Left renal pelvis (tissue), 4 donors: ENCODE results near the gene CDH12. TPM values are rescaled to one million over a fixed set of nuclear protein-coding genes. Genes with fewer than 3 reads are reported as not detected.
"Not testable (repeated sequence)": the region's sequence is repeated elsewhere in the genome, so short reads cannot be mapped to it uniquely, and the experiment has no call there.

Source experiments
- DNase-seq, 4 donors: peaks; one replicate each; pipeline ENCODE4 v3.0.0-alpha.2; 2013; ENCODE audit warnings: low read depth in 4 of 4, low spot score in 3 of 4
- polyA plus RNA-seq, 4 donors: library from polyadenylated mRNA; unstranded; fragments of 120-200 nt; gene quantifications; one replicate each; pipeline ENCODE4 v1.2.1, GENCODE V29; 2013; ENCODE audit not compliant: insufficient read length in 4 of 4

CDH12 gene
- polyA plus RNA-seq, 4 donors = 5.9 to 8.7 (median 7.3) TPM

DNA sequence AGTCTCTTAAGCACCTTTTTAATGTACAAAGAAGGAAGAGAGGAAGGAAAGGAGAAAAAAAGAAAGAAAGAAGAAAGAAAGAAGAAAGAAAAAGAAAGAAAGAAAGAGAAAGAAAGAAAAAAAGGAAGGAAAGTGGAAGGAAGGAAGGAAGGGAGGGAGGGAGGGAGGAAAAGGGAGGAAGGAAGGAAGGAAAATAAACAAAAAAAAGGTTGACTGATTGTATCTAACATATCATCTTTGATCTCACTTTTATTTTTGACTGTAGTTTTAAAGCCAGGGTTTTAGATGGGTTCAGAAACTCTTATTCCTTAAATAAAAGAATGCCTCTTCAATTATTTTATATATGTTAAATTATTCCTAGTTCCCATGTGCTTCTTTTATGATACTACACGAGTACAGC is 794.5 kb downstream of the CDH12 start:
- DNase-seq = no peak

DNA sequence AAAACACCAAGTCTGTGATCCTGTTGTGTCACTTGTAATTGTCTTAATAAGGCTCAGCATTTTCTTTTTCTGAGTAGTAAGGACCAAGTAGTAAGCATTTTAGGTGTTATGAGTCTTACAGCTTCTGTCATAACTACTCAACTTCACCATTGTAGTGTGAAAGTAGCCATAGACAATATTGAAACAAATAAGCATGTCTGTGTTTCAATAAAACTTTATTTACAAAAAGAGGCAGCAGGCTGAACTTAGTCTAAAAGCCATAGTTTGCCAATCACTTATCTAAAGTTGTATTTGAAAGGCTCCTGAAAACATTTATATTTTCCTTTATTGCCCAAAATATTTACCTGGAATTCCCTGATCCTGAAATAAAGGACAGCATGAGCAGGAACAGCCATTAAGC is 796.1 kb downstream of the CDH12 start:
- no peak for DNase-seq

DNA sequence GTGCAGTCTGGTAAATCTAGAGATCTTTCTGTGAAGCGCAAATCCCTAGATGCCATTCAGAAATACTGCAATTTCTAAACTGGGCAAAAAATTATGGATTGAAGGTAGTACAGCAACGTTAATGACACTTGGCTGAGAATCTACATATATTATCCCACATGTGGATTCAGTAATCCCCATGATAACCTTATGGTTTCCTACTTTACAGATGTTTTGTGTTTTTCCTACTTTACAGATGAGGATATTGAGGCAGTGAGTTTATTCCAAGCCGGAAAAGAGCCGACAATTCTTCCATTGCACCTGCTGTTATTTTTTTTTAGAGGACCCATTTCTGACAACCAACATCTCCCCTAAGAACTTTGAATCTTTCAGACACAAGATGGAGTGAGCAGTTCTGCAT is 796.5 kb downstream of the CDH12 start:
- no peak for DNase-seq

DNA sequence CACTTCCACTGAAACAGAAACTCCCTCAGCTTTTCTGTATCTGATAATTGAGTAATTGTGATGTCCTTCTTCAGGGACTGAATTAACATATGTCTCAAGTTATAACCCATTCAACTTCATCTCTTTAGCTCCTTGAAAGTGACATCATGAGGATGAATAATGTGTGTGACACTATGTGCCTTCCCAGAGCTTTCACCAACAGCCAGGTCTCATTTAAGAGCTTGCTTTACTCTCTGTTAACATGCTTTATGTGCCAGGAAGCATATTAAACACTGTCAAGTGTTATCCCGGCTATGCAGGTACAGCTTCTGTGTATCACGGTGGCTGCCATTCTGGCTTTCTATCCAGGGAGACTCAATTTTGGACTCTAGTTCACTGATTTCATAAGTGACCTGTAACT is 799.9 kb downstream of the CDH12 start:
- no peak for DNase-seq

DNA sequence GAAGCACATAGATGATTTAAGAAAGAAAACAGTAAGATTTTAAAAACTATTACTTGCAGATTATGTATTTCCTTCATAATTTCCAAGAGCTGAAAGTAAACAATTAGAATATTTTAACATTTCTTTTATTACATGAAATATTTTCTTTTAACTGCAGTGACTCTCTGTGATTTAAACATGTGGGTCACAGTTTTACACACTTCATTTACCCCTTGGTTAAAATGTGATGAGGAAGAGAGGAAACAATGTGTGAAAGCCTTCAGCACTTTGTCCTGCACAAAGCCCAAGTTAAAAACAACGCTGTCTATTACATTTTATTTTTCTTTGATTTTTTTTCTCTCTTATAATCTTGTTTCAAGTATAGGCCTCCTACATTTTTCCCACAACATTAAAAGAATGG is 801.3 kb downstream of the CDH12 start:
- no peak for DNase-seq

DNA sequence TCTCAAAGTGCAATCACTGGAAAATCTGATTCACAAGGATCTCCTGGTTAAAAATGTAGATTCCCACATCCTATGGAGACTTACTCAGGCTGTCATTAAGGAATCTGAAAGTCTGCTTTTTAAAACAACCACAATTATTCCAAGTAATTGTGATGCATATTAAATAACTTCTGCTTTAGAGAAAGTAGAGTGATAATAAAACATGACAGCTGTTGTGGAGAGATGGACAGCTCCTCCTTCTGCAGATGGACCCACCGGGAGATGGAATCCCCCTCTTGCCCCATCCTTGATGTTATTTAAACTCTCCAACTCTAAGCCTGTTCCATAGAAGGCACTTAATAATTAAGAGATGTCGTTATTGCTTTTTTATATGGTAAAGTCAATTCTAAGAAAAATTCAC is 802.2 kb downstream of the CDH12 start:
- no peak for DNase-seq

DNA sequence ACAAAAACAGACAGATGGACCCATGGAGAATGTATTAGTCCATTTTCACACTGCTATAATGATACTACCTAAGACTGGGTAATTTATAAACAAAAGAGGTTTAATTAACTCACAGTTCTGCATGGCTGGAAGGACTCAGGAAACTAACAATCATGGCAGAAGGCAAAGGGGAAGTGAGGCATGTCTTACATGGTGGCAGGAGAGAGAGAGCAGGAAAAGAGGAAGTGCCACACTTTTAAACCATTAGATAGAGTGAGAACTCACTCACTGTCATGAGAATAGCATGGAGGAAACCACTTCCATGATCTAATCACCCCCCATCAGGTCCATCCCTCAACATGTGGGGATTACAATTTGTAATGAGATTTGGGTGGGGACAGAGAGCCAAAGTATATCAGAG is 808.9 kb downstream of the CDH12 start:
- no peak for DNase-seq

DNA sequence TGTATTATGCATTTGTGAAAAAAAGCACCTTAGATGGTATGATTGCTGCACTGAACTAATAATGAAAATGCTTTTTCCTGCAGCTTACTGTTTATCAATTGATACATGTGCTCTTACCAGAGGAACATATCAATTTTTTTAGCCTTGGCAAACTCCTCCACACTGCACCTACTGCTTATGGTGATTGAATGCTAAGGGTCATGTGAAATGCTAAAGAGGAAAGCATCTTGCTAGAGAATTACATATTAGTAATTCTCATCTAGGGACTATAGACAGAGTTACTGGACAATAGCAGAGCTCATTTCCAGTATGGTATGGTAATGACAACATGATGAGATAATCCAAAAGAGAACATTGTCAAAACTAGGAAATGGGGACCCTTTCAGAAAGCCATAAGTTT is 817.1 kb downstream of the CDH12 start:
- DNase-seq = no peak

DNA sequence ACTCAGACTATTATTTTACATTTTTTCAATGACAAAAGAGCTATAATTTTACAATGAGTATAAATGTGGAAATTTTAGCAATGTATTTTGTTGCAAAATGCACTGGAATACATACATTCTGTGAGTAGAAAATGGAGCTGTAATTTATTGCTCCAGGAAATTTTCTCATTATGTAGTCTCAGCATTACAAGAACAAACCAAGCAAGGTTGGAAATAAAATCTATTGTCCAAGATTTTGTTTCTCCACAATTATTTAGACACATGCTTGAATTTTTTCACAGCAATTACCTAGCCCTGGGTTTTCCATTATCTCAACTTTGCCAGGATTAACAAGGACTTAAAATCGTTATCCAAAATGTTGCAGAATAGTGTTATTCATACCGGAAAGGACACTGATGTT is 820.1 kb downstream of the CDH12 start:
- DNase-seq = no peak

DNA sequence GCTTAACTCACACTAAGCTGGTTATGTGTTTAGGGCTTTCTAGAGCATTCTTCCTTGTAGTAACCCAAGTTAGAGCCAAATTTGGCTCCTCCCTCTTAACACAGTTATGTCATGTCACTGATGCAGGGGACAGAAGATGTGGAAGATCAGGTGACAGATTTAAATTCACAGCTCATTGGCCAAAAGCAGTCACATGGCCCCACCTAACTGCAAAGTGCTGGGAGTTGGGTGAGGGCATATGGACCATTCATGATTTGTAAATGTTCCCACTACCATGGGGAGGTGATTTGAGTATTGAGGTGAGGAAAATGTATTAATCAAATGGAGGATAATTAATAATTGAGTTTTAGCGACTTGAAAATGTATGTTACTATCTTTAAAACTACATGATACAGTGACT is 829.4 kb downstream of the CDH12 start:
- no peak for DNase-seq

DNA sequence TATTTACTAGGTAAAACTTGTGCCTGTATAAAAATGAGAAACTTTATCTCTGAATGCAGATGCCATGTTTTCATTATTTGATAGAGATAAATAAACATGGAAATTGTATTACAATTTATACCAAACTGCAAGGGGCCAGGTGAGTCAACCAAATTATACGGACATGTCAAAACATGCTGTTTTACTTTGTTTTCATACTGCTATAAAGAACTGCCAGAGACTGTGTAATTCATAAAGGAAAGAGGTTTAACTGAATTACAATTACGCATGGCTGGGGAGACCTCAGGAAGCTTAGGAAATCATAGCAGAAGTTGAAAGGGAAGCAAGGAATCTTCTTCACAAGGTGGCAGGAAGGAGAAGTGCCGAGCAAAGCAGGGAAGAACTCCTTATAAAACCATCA is 840.3 kb downstream of the CDH12 start:
- DNase-seq = not testable (repeated sequence)

DNA sequence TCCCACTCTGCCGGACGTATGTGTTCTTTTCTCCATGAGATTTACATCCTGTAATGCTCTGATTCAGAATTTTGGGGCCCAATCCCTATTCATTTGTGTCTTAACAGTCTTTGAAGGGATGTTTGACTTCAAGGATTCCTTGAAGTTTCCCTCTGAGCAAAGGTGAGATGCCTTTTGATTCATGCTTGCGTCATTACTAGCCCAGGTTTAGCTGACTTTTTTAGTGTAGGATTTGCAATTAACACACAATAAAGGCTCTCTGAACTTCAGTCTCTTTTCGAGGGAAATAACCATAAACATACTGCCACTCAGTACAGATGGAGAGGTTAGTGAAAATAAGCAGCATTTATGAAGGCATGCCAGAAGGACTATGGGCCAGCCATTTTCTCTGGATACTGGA is 842.3 kb downstream of the CDH12 start:
- DNase-seq = not testable (repeated sequence)

DNA sequence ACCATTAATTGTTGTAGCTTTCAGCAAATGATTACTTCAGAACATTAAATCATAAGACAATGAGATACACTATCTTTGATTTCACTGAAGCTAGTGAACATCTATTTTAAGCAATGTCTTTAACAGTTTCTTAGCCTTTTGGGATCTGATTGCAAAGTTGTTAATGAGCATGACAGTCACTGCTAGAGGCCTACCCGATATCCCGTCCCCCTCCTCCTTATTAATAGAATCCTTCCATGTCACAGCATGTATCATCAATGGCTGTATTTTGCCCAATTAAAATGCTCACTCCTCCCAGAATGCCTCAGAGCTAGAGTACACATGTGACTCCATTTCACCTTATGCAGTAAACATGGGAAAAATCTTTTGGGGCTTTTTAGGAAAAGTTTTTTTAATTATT is 852.0 kb downstream of the CDH12 start:
- not testable (repeated sequence) for DNase-seq

DNA sequence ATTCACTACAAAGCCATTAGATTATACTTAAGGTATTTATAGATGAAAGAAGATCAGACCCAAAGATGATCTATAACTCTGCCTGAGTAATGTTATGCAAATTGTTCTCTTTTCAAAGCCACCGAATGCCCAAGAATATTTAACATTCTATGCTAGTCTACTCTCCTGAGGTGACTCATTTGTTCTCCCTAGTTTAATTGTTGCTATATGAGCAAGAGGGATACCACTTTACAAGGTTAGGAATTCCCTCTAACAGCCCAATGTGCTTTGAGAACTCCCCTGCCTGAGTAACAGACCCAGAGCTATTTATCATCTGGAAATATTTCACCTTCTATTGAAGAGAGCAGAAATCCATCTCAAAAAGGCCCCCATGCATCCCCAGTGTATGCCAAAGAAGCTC is 867.3 kb downstream of the CDH12 start:
- not testable (repeated sequence) for DNase-seq

DNA sequence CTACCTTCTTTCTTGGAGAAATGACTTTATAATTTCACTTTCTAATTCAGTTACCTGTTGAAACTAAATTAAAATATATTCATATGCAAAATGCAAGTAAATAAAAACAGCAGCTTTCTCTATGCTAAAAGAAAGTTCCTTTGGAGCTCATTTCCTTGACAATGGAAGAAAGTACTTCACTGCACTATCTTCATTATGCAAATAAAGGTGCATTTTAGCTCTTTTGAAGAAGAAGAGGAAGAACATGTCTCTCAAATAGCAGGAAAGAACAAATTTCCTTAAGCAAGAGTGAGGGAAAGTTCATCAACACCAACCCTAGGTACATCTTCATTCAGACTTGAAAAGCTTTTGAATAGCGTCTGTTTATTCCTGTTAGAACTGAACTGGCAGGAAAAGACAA is 901.6 kb downstream of the CDH12 start:
- DNase-seq = not testable (repeated sequence)

DNA sequence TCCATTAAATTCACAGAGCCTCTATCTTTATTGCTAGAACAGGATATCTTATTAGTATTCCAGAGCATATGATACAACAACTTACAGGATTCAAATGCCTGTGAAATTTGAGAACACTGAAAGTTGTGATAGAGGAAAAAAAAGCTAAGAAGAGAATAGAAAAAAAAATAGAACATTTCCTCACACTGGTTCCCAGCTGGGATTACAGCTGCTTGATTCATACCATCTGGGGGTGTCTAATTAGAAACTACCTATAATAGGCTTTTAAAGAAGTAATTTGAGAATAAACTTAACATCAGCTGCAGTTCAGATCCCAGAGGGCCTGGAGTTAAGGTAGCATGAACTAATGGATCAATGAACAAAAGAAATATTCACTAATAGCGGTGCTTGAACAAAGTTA is 922.0 kb downstream of the CDH12 start:
- DNase-seq = peak in 2 of 4 donors; percentile 20 to 21

DNA sequence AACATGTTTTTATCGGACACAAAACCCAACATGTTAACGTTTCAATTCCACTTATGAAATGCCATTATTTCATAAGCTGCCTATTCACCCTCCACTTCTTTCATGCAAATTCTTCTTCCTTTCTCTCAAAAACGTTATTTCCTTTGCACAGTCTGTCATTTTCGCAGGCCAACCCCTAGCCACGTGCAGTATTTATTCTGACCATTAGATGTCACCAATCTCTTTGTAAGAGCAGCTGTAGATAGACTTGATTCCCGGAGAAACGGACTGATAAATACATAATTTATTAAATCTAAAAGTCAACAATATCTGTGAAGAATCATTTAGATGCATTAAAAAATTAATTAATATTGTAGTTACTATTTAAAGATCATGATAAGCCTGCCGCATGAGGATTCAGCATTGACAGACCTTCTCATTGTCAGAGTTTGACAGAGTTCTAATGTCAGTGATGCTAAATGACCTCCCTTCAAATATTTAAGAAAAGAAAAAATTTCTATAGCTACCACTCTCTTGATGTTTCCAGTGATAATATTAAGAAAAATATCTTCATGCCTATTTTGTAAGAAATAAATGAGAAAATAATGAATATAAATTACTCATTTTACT is 933.6 kb downstream of the CDH12 start:
- peak in 2 of 4 donors; percentile 27 to 29 for DNase-seq

DNA sequence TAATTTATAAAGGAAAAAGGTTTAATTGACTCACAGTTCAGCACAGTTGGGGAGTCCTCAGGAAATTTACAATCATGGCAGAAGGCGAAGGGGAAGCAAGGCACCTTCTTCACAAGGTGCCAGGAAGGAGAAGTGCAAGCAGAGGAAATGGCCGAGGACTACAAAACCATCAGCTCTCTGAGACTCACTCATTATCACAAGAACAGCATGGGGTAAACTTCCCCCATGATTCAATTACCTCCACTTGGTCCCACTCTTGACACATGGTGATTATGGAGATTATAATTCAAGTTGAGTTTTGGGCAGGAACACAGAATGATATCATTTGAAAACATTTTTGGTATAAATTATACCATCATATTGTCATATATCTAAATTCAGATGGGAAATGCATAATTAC is 934.7 kb downstream of the CDH12 start:
- no peak for DNase-seq

DNA sequence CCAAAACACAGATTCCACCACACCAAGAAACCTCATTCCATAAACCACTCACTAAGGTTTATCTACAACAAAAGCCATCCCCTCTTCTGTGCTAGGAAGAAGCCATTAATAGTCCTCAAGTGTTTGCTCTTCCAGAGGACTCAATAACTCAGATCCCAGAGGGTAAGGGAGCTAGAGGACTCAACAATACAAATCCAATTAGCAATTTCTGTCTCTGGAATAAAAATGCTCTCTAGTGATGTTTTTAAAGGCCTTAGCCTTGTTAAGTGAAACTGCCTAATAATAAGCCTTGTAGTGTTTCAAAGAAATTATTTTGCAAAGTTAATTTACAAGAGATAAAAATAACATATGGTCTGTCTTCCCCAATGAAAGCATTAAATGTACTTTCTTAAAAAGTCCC is 942.4 kb downstream of the CDH12 start:
- no peak for DNase-seq

DNA sequence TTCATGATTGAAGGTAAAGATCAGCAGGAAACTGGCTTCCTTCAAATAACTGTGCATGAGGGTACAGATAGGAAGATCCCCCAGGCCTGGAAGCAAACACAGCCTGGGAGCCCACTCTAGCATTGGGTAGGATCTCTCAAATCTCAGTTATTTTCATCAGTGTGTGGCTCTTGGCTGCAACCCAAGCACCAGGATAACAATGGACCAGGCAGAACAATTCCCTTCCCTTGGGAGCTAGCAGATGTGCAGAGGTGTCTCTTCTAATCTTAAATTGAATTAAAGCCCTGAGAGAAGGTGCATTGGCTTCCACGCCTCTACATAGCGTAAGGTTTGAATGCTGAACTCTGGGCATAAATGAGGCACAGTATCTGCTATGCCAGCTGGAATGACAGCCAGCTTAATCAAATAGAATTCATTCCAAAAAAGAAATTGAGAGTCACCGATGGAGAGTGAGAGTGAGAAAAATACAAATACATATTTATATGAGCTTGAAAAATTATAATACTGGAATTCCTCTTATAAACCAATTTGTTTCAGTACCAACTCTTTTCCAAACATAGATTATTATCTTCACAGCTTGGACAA is 957.3 kb downstream of the CDH12 start:
- DNase-seq = no peak

DNA sequence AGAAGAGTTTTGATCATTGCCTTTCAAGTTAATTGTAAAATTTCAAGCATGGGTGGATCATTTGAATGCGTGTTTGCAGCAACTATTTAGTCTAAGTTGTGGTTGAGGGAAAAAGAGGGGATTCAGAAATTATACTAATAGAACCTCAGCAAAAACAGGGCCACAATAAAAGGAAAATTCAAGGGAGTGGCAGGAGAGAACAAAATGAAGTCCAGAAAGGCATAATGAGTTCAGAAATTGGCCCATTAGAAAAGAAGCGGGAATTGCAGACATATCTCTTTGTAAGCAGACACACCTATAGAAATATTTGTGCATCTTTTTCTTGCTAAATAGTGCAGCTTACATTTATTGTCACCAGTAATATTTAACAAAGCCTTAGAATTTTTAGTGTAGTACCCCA is 960.0 kb downstream of the CDH12 start:
- DNase-seq = no peak

DNA sequence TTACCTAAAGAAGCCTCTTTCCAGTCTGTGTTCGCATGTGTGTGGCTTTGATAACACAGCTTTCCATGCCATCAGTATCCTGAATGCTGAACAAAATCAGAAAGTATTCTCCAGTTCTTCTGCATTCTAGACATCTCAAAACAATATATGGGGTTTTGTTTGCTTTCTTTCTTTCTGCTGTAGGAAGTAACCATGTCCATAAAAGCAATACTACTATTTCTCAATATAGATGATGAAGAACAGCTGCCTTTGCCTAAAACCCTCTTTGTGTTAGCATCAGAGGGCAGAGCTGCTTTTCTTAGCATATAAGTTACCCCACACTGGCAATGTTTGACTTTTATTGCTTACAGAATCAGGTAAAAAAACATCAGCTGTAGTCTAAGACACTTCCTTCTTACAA is 963.6 kb downstream of the CDH12 start:
- no peak for DNase-seq
